HCT116 (cell line): ENCODE measurements around the gene PRELID2. TPM values are rescaled to one million over a fixed set of nuclear protein-coding genes. Genes with fewer than 3 reads are reported as not detected.

Source experiments
- ATAC-seq: fragments of 200-7000 bp; cut with Tn5 transposase; 2 replicates; pipeline ENCODE4 v1.9.1; 2020; ENCODE audit warnings: mild to moderate bottlenecking, moderate library complexity
- BruUV-seq: library from RNA; stranded (reverse); fragments of 400-500 nt; replicated peaks from 2 replicates; lab custom pipeline; 2021; lab: Mats Ljungman, UMichigan
- CTCF ChIA-PET: fragments of 300-600 bp; sonication (Branson Sonifier 250); formaldehyde crosslinking; loops from one replicate; lab custom pipeline; 2021; ENCODE audit warnings: antibody characterized with exemption; lab: Charles Lee
- POLR2A ChIA-PET: fragments of 300-600, 350-600 bp; sonication (Branson Sonifier 250); formaldehyde crosslinking; loops from one replicate; lab custom pipeline; 2021; ENCODE audit warnings: antibody characterized with exemption; lab: Charles Lee
- RAD21 ChIA-PET, 2 experiments: fragments of 300-600 bp; sonication (Branson Sonifier 250); formaldehyde crosslinking; loops; one replicate each; lab custom pipeline; 2023; ENCODE audit warnings: low total read pairs in 2 of 2; ENCODE audit not compliant: uncharacterized antibody in 2 of 2, unreplicated experiment in 2 of 2, low non-redundant PET in 1 of 2; lab: Charles Lee
- DNase-seq: peaks from one replicate; pipeline ENCODE4 v3.0.0-alpha.2; 2010; ENCODE audit warnings: low read depth, low spot score
- H2AFZ ChIP-seq: fragments of 200-600 bp; shearing (Covaris generic), sonication (generic); 2 replicates; pipeline ENCODE4 v1.6.1; 2017; ENCODE audit warnings: low read depth, mixed run types, mixed read lengths, antibody characterized with exemption, low read length; ENCODE audit not compliant: poor library complexity, severe bottlenecking
- H3K27ac ChIP-seq: 2 replicates; pipeline ENCODE4 v1.5.1; 2012; ENCODE audit warnings: low read depth, low read length
- H3K27me3 ChIP-seq: fragments of 200-600 bp; sonication (generic); 2 replicates; pipeline ENCODE4 v1.6.1; 2016; ENCODE audit warnings: mixed run types, low read length, mixed read lengths; ENCODE audit not compliant: insufficient read depth
- H3K36me3 ChIP-seq, 2 experiments: fragments of 200-500 bp in 1 of 2; fragments of 200-600 bp in 1 of 2; sonication (Bioruptor generic) in 1 of 2; sonication (generic) in 1 of 2; 2 replicates each; pipeline versions ENCODE4 v1.5.1 to v1.6.1; 2014 to 2016; ENCODE audit warnings: low read length in 2 of 2, inconsistent platforms in 1 of 2, mixed read lengths in 1 of 2, mixed run types in 1 of 2; ENCODE audit not compliant: insufficient read depth in 2 of 2, control insufficient read depth in 1 of 2
- H3K4me1 ChIP-seq, 2 experiments: fragments of 200-600 bp in 1 of 2; sonication (generic) in 1 of 2; 2 replicates each; pipeline versions ENCODE4 v1.5.1 to v1.6.1; 2012 to 2017; ENCODE audit warnings: low read length in 2 of 2, inconsistent platforms in 1 of 2, mild to moderate bottlenecking in 1 of 2, mixed read lengths in 1 of 2, mixed run types in 1 of 2, moderate library complexity in 1 of 2; ENCODE audit not compliant: insufficient read depth in 2 of 2, control insufficient read depth in 1 of 2
- H3K4me2 ChIP-seq: fragments of 200-600 bp; sonication (generic); 2 replicates; pipeline ENCODE4 v1.6.1; 2017; ENCODE audit warnings: mixed run types, low read length, mixed read lengths
- H3K4me3 ChIP-seq, 2 experiments: fragments of 200-600 bp in 1 of 2; sonication (generic) in 1 of 2; replicated peaks in 1 of 2; 2 replicates each; pipeline ENCODE4 v1.5.1; 2011 to 2016; ENCODE audit warnings: low read length in 2 of 2, control low read depth in 1 of 2, low read depth in 1 of 2, mild to moderate bottlenecking in 1 of 2, mixed read lengths in 1 of 2, mixed run types in 1 of 2
- H3K79me2 ChIP-seq: fragments of 200-600 bp; sonication (generic); 2 replicates; pipeline ENCODE4 v1.6.1; 2017; ENCODE audit warnings: mild to moderate bottlenecking, mixed run types, low read length, moderate library complexity, mixed read lengths; ENCODE audit not compliant: insufficient read depth
- H3K9ac ChIP-seq: fragments of 200-600 bp; sonication (generic); 2 replicates; pipeline ENCODE4 v1.6.1; 2016; ENCODE audit warnings: low read length, mixed read lengths
- H3K9me2 ChIP-seq: fragments of 200-600 bp; sonication (generic), shearing (Covaris generic); 2 replicates; pipeline ENCODE4 v1.6.1; 2017; ENCODE audit warnings: mixed run types, mild to moderate bottlenecking, moderate library complexity; ENCODE audit not compliant: insufficient read depth
- H3K9me3 ChIP-seq, 2 experiments: fragments of 200-500 bp in 1 of 2; fragments of 200-600 bp in 1 of 2; sonication (Bioruptor generic) in 1 of 2; sonication (generic) in 1 of 2; 2 replicates each; pipeline ENCODE4 v1.6.1; 2014 to 2017; ENCODE audit warnings: low read length in 2 of 2, mixed read lengths in 2 of 2, inconsistent platforms in 1 of 2, low read depth in 1 of 2, mild to moderate bottlenecking in 1 of 2, mixed run types in 1 of 2, moderate library complexity in 1 of 2; ENCODE audit not compliant: control insufficient read depth in 1 of 2, insufficient read depth in 1 of 2
- H4K20me1 ChIP-seq: fragments of 200-600 bp; sonication (generic), shearing (Covaris generic); 2 replicates; pipeline ENCODE4 v1.6.1; 2017; ENCODE audit warnings: mixed run types, mild to moderate bottlenecking, moderate library complexity; ENCODE audit not compliant: insufficient read depth
- CBX3 ChIP-seq: IDR thresholded peaks from 2 replicates; pipeline ENCODE4 v1.6.1; 2012; ENCODE audit warnings: low read depth
- CEBPB ChIP-seq: IDR thresholded peaks from 2 replicates; pipeline ENCODE4 v1.6.1; 2012; ENCODE audit warnings: low read depth
- EGR1 ChIP-seq: IDR thresholded peaks from 2 replicates; pipeline ENCODE4 v1.6.1; 2012; ENCODE audit warnings: low read depth
- ELF1 ChIP-seq: IDR thresholded peaks from 2 replicates; pipeline ENCODE4 v1.6.1; 2012; ENCODE audit warnings: low read depth, borderline replicate concordance
- EZH2 ChIP-seq: fragments of 200-600 bp; sonication (generic); IDR thresholded peaks from 2 replicates; pipeline ENCODE4 v1.6.1; 2017; ENCODE audit warnings: antibody characterized with exemption, mixed run types
- EZH2phosphoT487 ChIP-seq: fragments of 200-600 bp; IDR thresholded peaks from 2 replicates; pipeline ENCODE4 v1.6.1; 2018; ENCODE audit warnings: antibody characterized with exemption, borderline replicate concordance
- FOSL1 ChIP-seq: IDR thresholded peaks from 2 replicates; pipeline ENCODE4 v1.6.1; 2012; ENCODE audit warnings: low read depth
- POLR2AphosphoS5 ChIP-seq: IDR thresholded peaks from 2 replicates; pipeline ENCODE4 v1.6.1; 2011; ENCODE audit warnings: mild to moderate bottlenecking, low read depth, low read length, moderate library complexity
- RAD21 ChIP-seq: IDR thresholded peaks from 2 replicates; pipeline ENCODE4 v1.6.1; 2012; ENCODE audit warnings: low read depth, mild to moderate bottlenecking
- SRF ChIP-seq: IDR thresholded peaks from 2 replicates; pipeline ENCODE4 v1.6.1; 2012; ENCODE audit warnings: low read depth
- TCF7L2 ChIP-seq: IDR thresholded peaks from 2 replicates; pipeline ENCODE4 v1.7.0; 2011; ENCODE audit warnings: borderline replicate concordance, inconsistent platforms; ENCODE audit not compliant: insufficient read depth, insufficient read length; ENCODE audit errors: extremely low read depth
- YY1 ChIP-seq: IDR thresholded peaks from 2 replicates; pipeline ENCODE4 v1.6.1; 2011; ENCODE audit warnings: low read length, low read depth, moderate library complexity, mild to moderate bottlenecking; ENCODE audit not compliant: insufficient replicate concordance; ENCODE audit errors: extremely low read depth
- ZFX ChIP-seq: fragments of 450-650 bp; IDR thresholded peaks from 2 replicates; pipeline ENCODE4 v1.6.1; 2017
- intact Hi-C: fragments of 100-400 bp; cut with micrococcal nuclease; formaldehyde crosslinking; loops from 2 replicates; pipeline ENCODE4 v1.10.0; 2022
- total RNA-seq: library from RNA; stranded (reverse); gene quantifications from one replicate; pipeline ENCODE4 v1.2.1, GENCODE V29; 2021; ENCODE audit not compliant: unreplicated experiment
- TF ChIP-seq, protein P1 (sequence below): IDR thresholded peaks from 2 replicates; pipeline ENCODE4 v1.6.1; 2012; ENCODE audit warnings: low read depth
- TF ChIP-seq, protein P2 (sequence below), 3 experiments: fragments of 200-600 bp in 1 of 3; sonication (generic) in 1 of 3; IDR thresholded peaks in 2 of 3; conservative IDR thresholded peaks in 1 of 3; 2 replicates each; pipeline ENCODE4 v1.5.1; 2012 to 2017; ENCODE audit warnings: low read depth in 2 of 3, low read length in 2 of 3, antibody characterized with exemption in 1 of 3, borderline replicate concordance in 1 of 3, control low read depth in 1 of 3, mild to moderate bottlenecking in 1 of 3, mixed read lengths in 1 of 3, mixed run types in 1 of 3, moderate library complexity in 1 of 3; ENCODE audit not compliant: insufficient read depth in 1 of 3
- TF ChIP-seq, protein P3 (sequence below): IDR thresholded peaks from 2 replicates; pipeline ENCODE4 v1.6.1; 2012
- TF ChIP-seq, protein P4 (sequence below): IDR thresholded peaks from 2 replicates; pipeline ENCODE4 v1.6.1; 2012

Gene PRELID2
- total RNA-seq, 1 experiment from 2014 or later: 20.1 TPM

DNA sequence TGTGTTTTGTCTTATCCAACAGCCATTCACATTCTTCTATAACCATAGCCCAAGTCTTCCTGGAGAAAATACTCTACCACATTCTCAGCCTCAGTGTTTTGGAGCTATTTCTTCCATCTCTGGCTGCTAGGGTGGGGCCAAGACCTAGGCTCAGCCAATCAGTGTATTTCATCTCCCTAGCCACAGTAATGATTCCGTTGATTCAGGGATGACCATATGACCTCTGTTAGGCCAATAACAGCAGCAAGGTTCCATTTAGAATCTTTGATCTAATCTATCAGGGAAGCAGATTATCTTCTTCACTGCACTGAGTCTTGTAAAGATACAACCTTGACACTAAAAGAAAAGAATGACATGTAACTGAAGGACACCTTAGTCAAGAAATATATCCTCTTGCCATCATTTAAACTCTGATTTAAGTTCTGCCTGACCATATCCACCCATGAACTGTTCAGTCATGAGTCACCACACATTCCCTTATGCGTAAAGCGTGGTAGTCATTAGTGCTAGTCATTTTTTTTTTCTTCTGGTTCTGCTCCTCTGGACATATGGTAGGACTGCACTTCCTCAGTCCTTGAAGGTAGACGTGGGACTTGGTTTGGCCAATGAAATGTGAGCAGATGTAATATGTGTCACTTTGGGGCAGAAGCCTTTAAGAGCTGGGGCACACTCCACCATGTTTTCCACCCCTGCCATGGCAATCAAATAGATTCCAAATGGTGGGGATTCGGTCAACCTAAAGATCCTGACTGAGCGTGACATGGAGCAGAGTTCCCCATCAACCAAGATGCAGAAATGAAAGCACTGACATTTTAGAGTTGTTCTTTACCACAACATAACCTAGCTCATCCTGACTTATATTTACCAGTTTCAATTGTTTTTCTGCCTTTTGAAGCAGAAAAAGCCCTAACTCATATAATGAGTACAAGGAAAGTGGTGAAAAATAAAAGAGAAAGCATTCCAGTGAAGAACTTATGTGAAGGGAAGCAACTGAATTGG is 12.7 kb upstream of the PRELID2 start (continued):
- TF ChIP-seq, protein P1, sequence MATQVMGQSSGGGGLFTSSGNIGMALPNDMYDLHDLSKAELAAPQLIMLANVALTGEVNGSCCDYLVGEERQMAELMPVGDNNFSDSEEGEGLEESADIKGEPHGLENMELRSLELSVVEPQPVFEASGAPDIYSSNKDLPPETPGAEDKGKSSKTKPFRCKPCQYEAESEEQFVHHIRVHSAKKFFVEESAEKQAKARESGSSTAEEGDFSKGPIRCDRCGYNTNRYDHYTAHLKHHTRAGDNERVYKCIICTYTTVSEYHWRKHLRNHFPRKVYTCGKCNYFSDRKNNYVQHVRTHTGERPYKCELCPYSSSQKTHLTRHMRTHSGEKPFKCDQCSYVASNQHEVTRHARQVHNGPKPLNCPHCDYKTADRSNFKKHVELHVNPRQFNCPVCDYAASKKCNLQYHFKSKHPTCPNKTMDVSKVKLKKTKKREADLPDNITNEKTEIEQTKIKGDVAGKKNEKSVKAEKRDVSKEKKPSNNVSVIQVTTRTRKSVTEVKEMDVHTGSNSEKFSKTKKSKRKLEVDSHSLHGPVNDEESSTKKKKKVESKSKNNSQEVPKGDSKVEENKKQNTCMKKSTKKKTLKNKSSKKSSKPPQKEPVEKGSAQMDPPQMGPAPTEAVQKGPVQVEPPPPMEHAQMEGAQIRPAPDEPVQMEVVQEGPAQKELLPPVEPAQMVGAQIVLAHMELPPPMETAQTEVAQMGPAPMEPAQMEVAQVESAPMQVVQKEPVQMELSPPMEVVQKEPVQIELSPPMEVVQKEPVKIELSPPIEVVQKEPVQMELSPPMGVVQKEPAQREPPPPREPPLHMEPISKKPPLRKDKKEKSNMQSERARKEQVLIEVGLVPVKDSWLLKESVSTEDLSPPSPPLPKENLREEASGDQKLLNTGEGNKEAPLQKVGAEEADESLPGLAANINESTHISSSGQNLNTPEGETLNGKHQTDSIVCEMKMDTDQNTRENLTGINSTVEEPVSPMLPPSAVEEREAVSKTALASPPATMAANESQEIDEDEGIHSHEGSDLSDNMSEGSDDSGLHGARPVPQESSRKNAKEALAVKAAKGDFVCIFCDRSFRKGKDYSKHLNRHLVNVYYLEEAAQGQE: no peak
- no peak for TF ChIP-seq RAD21
- TF ChIP-seq FOSL1: peak; percentile 67
- TF ChIP-seq ELF1: no peak
- no peak for TF ChIP-seq EZH2phosphoT487

DNA sequence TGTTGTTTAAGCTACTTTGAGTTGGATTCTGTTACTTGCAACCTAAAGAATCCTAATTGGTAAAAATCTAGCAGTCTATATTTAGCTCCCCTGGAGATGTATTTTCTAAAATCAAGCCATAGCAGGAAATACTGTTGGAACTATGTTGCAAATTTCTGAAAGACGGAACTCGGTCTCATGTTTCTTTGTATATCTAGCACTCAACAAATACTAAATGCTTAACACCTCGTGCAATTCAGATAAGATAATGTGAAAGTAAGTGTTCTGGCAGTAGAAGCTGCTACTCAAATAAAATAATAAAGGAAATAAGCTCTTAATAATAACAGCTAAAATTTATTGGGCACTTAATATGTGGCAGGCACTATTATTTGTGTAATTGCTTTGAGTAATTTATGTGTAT is 10.9 kb upstream of the PRELID2 start:
- ChIA-PET RAD21 (no interaction called here), POLR2A (interaction anchor here (1.3 kb wide), 1 partner anchor 11 kb away, joined by 3 read pairs; the partner anchor contains the start of gene PRELID2), CTCF (interaction anchor here (1.3 to 1.6 kb wide), 2 partner anchors 20 to 42 kb away, joined by 5 to 6 read pairs; no protein-coding TSS in a partner anchor)
- Histone ChIP-seq H3K79me2 (no peaks in the 10 kb centered on the region), H3K9ac (no peak overlapping the region), H4K20me1 (no peaks in the 10 kb centered on the region), H3K4me3 (no peak overlapping the region), H2AFZ (no peak overlapping the region), H3K27ac (no peak overlapping the region), H3K9me2 (no peaks in the 10 kb centered on the region), H3K27me3 (no peaks in the 10 kb centered on the region), H3K4me2 (no peak overlapping the region), H3K9me3 (no peaks in the 10 kb centered on the region), H3K4me1 (peaks cover 0 to 28% of the 10 kb centered on the region in 2 experiments; a peak in 2 of 4 replicates), H3K36me3 (no peaks in the 10 kb centered on the region)
- BruUV-seq: no TSS peak
- DNase-seq (no peak), ATAC-seq (no peak)
- TF ChIP-seq, protein P2, sequence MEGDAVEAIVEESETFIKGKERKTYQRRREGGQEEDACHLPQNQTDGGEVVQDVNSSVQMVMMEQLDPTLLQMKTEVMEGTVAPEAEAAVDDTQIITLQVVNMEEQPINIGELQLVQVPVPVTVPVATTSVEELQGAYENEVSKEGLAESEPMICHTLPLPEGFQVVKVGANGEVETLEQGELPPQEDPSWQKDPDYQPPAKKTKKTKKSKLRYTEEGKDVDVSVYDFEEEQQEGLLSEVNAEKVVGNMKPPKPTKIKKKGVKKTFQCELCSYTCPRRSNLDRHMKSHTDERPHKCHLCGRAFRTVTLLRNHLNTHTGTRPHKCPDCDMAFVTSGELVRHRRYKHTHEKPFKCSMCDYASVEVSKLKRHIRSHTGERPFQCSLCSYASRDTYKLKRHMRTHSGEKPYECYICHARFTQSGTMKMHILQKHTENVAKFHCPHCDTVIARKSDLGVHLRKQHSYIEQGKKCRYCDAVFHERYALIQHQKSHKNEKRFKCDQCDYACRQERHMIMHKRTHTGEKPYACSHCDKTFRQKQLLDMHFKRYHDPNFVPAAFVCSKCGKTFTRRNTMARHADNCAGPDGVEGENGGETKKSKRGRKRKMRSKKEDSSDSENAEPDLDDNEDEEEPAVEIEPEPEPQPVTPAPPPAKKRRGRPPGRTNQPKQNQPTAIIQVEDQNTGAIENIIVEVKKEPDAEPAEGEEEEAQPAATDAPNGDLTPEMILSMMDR (IDR thresholded peaks at IDR 0.05 in 2 of 3, conservative IDR thresholded peaks at IDR 0.05 in 1 of 3; ENCODE audit: borderline replicate concordance in 1 of 3, insufficient read depth in 1 of 3, low read depth in 2 of 3, low read length in 2 of 3): no peak
- no peak for TF ChIP-seq EGR1
- no peak for TF ChIP-seq YY1
- no peak for TF ChIP-seq EZH2
- TF ChIP-seq RAD21: no peak
- TF ChIP-seq, protein P3, sequence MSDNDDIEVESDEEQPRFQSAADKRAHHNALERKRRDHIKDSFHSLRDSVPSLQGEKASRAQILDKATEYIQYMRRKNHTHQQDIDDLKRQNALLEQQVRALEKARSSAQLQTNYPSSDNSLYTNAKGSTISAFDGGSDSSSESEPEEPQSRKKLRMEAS: no peak
- no peak for TF ChIP-seq CEBPB
- TF ChIP-seq, protein P4, sequence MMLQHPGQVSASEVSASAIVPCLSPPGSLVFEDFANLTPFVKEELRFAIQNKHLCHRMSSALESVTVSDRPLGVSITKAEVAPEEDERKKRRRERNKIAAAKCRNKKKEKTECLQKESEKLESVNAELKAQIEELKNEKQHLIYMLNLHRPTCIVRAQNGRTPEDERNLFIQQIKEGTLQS: no peak
- no peak for TF ChIP-seq ZFX
- no peak for TF ChIP-seq POLR2AphosphoS5
- TF ChIP-seq CBX3: no peak
- no peak for TF ChIP-seq TCF7L2
- no peak for TF ChIP-seq SRF
- TF ChIP-seq FOSL1: no peak
- intact Hi-C loops: no loop called here
